PC-3 (cell line): Measurements from ENCODE around the gene SUMO4.

Source experiments
- CTCF ChIP-seq: fragments of 300-600 bp; sonication (generic); conservative IDR thresholded peaks from 2 replicates; pipeline ENCODE4 v1.5.1; 2017; ENCODE audit warnings: antibody characterized with exemption, low read depth, mild to moderate bottlenecking, low read length
- EZH2 ChIP-seq: fragments of 300-600 bp; sonication (generic); IDR thresholded peaks from one replicate; pipeline ENCODE4 v1.6.1; 2017; ENCODE audit warnings: antibody characterized with exemption, mild to moderate bottlenecking, low read length; ENCODE audit not compliant: unreplicated experiment
- EZH2phosphoT487 ChIP-seq: fragments of 300-600 bp; sonication (generic); IDR thresholded peaks from 2 replicates; pipeline ENCODE4 v1.6.1; 2018; ENCODE audit warnings: mild to moderate bottlenecking, antibody characterized with exemption, low read length, borderline replicate concordance

GRCh38 chr6:149419696-149420404 lies 19.8 kb downstream of the SUMO4 start:
- TF ChIP-seq CTCF = no peak
- TF ChIP-seq EZH2phosphoT487 = no peak
- TF ChIP-seq EZH2 = no peak
